Ovary (tissue), 3 donors: ENCODE measurements around the gene ATG9B.

Experiments
- CTCF ChIP-seq, 3 donors: fragments of 450-650 bp in 2 of 3; fragments of 200-600 bp in 1 of 3; IDR thresholded peaks; one replicate each; pipeline versions ENCODE4 v1.5.1 to v1.8.0; 2016 to 2022; ENCODE audit warnings: antibody characterized with exemption in 3 of 3, mild to moderate bottlenecking in 1 of 3
- EP300 ChIP-seq: sonication (generic); formaldehyde crosslinking; IDR thresholded peaks from one replicate; pipeline ENCODE4 v1.6.1; 2017; ENCODE audit warnings: antibody characterized with exemption
- POLR2A ChIP-seq: fragments of 450-650 bp; IDR thresholded peaks from one replicate; pipeline ENCODE4 v1.6.1; 2017; ENCODE audit warnings: antibody characterized with exemption, mild to moderate bottlenecking, moderate library complexity
- donor health status: DM: no; HTN: no; CAD: no.

- no peak for TF ChIP-seq EP300
- no peak for TF ChIP-seq CTCF (IDR thresholded peaks at IDR 0.05)
- no peak for TF ChIP-seq POLR2A
Observed at GRCh38 chr7:151011097-151011409, 13.2 kb downstream of the ATG9B start.
